HG02885 (cell line): ENCODE data around the gene AATF.

Experiments used
- ATAC-seq: cut with Tn5 transposase; IDR thresholded peaks from one replicate; pipeline ENCODE4 v1.9.1; 2021; ENCODE audit warnings: mild to moderate bottlenecking; ENCODE audit not compliant: unreplicated experiment, poor library complexity

The AATF gene

GRCh38 chr17:36929851-36930582 is 18.7 kb upstream of the AATF start:
- no peak for ATAC-seq

- ATAC-seq = no peak
These were observed 18.2 kb upstream of the AATF start for GRCh38 chr17:36930583-36930900.

- no peak for ATAC-seq
These were observed 17.6 kb upstream of the AATF start for GRCh38 chr17:36931096-36931696.

- ATAC-seq = no peak
These were observed 16.9 kb upstream of the AATF start for GRCh38 chr17:36931697-36932382.

- ATAC-seq = no peak
These were observed 16.4 kb upstream of the AATF start for GRCh38 chr17:36932383-36932693.

- ATAC-seq = no peak
These were observed 15.9 kb upstream of the AATF start for GRCh38 chr17:36932694-36933511.

- ATAC-seq = no peak
These were observed 15.1 kb upstream of the AATF start for GRCh38 chr17:36933512-36934143.

GRCh38 chr17:36934144-36934691 is 14.5 kb upstream of the AATF start:
- no peak for ATAC-seq

GRCh38 chr17:36934692-36935630 is 13.8 kb upstream of the AATF start:
- ATAC-seq = no peak

- ATAC-seq = no peak
These were observed 12.9 kb upstream of the AATF start for GRCh38 chr17:36935671-36936454.

- ATAC-seq = no peak
These were observed 12.2 kb upstream of the AATF start for GRCh38 chr17:36936455-36937000.

GRCh38 chr17:36937001-36937958 is 11.5 kb upstream of the AATF start, which contains the start of gene LHX1:
LHX1 (plus strand) TSS chr17:36937475; CDS start chr17:36938198, 723 bp downstream.
- no peak for ATAC-seq

- ATAC-seq = no peak
These were observed 10.7 kb upstream of the AATF start for GRCh38 chr17:36937959-36938565.

GRCh38 chr17:36938566-36939051 is 10.1 kb upstream of the AATF start:
- no peak for ATAC-seq

- ATAC-seq = no peak
These were observed 9.5 kb upstream of the AATF start for GRCh38 chr17:36939052-36939801.
